ENCODE data around the gene TPP2.

Gene TPP2

GRCh38 chr13:102690883-102691282 is 94.1 kb downstream of the TPP2 start:
- no peak for DNase-seq (ENCODE audit: low read depth in 1 of 2, low spot score in 1 of 2)

- DNase-seq (ENCODE audit: low read depth in 1 of 2, low spot score in 1 of 2) = no peak
These were observed 95.7 kb downstream of the TPP2 start for GRCh38 chr13:102692491-102692826.

DNA sequence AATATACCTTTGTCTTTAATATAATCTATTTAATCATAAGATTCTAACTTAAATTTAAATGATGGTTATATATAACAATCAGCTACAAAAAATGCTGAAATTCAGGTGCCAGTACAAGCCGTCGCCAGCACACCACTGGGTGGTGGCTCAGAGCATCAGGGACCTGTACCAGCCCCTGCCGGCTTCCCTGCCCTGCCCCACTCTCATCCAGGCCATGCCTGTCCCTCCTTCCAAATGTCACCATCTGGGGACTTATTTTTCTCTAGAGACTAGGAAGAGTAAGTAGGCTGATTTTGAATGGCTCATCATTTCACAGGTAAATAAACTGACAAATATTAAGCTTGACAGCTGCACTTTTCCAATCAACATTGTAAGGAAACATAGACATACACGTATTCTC is 96.5 kb downstream of the TPP2 start:
- no peak for DNase-seq (ENCODE audit: low read depth in 1 of 2, low spot score in 1 of 2)

DNA sequence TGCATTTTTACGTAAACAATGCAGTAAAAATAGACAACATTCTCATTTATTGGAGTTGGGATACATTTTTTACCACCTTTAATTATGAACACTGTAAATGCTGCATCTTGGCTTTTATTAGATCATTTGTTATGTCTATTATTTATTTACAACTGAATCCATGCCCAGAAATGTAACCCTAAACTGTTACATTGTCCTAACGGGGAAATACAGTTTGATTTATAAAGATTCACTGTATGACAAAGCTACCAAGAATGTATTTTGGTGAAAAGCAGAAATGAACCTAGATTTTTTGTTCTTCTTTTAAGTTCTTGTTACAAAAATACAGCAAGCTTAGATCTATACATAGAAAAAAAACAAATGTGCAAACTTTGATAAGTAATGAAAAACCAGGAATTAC is 97.0 kb downstream of the TPP2 start:
- DNase-seq (ENCODE audit: low read depth in 1 of 2, low spot score in 1 of 2) = no peak

GRCh38 chr13:102694937-102695336 is 98.2 kb downstream of the TPP2 start, which contains the start of gene METTL21C:
Gene METTL21C, minus strand, starts transcription at chr13:102695044. Its CDS starts 546 bp downstream, at chr13:102694498.
- no peak for DNase-seq (ENCODE audit: low read depth in 1 of 2, low spot score in 1 of 2)

DNA sequence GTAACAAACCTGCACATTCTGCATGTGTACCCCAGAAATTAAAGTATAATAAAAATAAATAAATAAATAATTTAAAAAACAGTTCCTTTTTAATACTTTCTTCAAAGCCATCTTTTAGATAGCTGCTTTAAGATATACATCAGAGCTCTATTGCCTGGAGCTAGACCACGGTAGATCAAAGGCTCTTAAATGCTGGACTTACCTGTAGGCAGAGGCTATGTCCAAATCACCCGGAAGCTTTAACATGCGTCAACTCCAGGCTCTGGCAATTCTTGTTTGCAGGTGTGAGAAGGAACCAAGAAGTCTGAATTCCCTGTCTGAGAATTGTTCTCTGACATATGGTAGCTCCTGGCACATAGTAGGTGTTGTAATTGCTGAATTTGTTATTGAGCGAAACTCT is 99.7 kb downstream of the TPP2 start:
- DNase-seq (ENCODE audit: low read depth in 1 of 2, low spot score in 1 of 2) = no peak

- no peak for DNase-seq (ENCODE audit: low read depth in 1 of 2, low spot score in 1 of 2)
These were observed 100.5 kb downstream of the TPP2 start for GRCh38 chr13:102697264-102697663.

GRCh38 chr13:102697929-102698648 is 101.3 kb downstream of the TPP2 start:
- DNase-seq (ENCODE audit: low read depth in 1 of 2, low spot score in 1 of 2) = no peak

DNA sequence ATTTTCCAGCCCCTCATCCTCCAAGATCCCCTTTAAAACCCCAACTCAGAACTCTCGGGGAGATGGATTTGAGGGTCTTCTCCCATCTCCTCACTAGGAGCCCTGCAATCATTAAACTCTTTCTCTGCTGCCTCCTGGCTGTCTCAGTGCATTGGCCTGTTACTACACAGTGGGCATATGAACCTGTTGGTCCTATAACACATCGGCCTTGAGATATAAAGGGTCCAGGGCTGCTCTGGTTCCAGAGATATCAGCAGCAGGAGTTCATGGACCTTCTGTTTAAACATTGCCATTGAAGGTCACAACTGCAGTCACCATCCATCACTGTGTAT is 101.8 kb downstream of the TPP2 start:
- DNase-seq (ENCODE audit: low read depth in 1 of 2, low spot score in 1 of 2) = no peak

GRCh38 chr13:102699504-102699903 is 102.7 kb downstream of the TPP2 start:
- DNase-seq (ENCODE audit: low read depth in 1 of 2, low spot score in 1 of 2) = no peak

DNA sequence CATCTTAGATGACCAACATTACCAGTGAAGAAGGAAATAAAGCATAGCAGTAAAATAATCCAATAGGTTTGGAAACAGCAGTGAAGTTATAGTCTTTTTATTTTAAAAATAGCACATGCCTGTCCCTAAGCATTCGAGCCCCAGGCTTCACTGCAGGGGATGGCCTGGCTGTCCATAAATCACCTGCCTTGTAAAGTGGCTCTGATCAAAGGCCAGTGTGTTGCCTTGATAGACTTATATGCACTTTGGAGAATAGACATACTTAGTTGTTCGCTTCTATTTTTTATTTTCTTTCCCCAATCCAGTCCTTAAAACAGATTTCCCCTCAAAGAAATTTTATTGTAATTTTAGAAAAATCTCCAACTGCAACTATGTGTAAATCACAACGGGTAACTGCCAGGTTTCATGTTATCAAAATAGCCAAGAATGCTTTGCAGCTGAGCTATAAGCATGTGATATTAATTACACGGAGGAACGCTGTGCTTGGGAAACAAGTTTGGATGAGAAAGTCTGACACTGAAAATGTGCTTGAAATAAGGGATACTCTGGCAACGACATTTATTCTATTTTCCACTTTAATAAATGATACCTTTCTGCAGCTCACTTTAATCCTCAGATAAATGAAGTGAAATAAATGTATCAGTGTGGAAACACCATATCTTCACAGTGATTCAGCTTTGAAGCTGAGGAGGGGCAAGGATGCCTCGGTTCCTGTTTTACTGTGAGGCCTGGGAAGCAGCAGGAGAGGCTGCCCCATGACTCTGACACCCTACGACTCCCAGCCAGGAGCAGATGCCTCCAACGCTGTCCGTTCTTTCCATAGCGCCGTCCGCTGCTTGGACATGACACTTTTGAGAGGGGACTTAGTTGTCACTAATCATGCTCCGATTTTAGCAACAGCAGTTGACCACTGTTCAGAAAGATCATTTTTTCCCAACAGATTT is 103.6 kb downstream of the TPP2 start:
- DNase-seq (ENCODE audit: low read depth in 1 of 2, low spot score in 1 of 2) = no peak

GRCh38 chr13:102701331-102701730 is 104.5 kb downstream of the TPP2 start:
- no peak for DNase-seq (ENCODE audit: low read depth in 1 of 2, low spot score in 1 of 2)

DNA sequence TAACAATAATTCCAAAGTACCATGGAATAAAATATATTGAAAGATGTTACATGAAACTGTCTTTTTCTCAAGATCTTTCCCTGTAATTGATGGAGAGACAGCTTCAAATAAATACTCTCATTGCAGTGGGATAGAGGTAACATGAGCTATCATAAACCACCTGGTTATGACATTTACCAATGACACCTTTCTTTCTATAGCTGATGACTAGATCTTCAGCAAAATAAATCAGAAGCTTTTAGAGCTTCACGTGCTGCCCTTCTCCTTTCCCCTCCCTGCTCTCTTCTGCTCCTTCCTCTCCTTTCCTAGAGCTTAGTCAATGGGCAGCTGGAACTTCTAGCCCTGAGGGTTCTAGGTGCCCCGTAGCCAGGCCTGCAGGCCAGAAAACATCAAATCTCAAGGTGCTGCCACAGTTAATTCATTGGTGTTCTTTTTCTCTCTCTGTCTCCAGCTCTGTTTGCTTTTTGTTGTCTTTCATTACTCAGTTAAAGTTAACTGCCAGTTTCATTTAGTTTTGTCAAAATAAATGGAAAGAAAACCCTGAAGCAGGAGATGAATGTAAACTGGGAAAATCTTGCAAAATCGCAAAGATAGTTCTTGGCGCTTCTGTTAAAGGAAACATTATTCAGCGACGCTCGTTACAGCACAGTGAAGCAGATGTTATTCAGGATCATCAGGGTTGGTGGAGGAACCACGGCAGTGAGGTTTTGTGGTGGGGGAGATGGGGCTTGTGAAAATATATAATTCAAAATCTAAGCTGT is 106.4 kb downstream of the TPP2 start:
- DNase-seq (ENCODE audit: low read depth in 1 of 2, low spot score in 1 of 2) = no peak

DNA sequence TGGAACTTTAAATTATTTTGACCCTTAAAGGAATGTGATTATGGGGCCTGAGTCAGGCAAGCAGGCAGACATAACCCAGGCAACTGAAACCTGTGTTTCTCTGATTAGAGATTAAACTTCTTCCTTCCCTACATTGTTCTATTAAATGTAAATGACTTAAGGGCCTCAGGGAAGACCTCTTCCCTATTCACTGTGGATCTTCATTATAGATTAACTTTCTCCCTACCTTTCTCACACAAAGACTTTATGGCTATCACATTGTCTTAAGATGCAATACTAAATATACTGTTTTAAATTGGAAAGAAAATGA is 106.9 kb downstream of the TPP2 start:
- DNase-seq (ENCODE audit: low read depth in 1 of 2, low spot score in 1 of 2) = no peak

- DNase-seq (ENCODE audit: low read depth in 1 of 2, low spot score in 1 of 2) = no peak
These were observed 107.7 kb downstream of the TPP2 start for GRCh38 chr13:102704238-102705058.

GRCh38 chr13:102707467-102707866 is 110.7 kb downstream of the TPP2 start:
- no peak for DNase-seq (ENCODE audit: low read depth in 1 of 2, low spot score in 1 of 2)

DNA sequence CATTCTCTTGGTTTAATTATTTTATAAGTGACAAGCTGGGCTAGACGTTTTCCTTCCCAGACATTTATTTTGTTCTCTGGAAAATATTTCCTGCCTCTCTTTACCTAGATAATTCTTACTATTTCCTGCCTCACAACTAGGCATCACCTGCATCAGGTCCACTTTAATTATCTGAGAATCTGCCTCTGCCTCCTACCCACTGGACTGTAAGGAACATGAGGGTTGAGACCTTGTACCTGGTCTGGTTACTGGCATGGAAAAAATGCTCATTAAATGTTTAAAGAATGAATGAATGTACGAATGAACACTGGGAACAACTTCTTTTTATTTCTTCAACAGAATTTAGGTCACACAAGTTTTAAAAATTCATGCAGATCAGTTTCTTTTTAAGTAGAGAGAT is 111.4 kb downstream of the TPP2 start:
- no peak for DNase-seq (ENCODE audit: low read depth in 1 of 2, low spot score in 1 of 2)

DNA sequence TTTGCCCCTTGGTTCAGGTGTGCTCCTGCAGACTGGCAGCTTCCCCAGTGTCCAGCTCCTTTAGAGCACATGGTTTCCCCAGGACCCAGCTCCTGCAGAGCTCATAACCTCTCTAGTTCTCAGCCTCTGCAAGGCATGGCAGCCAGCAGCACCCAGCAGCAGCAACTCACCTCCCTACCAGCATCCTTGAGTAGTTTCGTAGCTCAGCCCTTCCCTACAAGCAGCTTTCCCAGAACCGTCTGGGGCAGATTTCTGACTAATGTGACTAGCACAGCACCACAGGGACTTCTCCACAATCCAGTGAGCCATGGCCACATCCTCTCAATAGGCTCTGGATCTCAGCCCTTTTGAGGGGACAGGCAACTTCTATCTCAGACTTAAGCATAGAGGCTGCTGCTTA is 112.2 kb downstream of the TPP2 start:
- DNase-seq (ENCODE audit: low read depth in 1 of 2, low spot score in 1 of 2) = no peak

- no peak for DNase-seq (ENCODE audit: low read depth in 1 of 2, low spot score in 1 of 2)
These were observed 112.8 kb downstream of the TPP2 start for GRCh38 chr13:102709536-102709935.

DNA sequence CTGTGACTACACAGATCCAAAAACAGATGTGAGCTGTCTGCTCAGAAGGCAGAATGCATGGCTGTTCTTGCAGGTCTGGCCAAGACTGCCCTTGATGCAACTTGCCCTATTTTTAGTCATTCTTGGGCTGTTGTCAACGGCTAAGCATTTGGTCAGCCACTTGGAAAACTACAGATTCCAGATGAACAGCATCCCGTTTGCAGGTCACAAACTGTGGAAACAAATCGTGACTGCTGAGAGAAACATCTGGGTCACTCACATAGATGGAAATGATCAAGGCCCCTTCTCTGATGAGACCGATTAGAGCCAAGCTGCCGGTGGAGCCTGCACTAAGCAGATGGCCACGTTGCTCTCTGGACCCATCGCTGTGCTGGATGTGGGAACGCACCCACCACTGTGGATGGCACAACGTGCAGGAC is 113.5 kb downstream of the TPP2 start:
- no peak for DNase-seq (ENCODE audit: low read depth in 1 of 2, low spot score in 1 of 2)

DNA sequence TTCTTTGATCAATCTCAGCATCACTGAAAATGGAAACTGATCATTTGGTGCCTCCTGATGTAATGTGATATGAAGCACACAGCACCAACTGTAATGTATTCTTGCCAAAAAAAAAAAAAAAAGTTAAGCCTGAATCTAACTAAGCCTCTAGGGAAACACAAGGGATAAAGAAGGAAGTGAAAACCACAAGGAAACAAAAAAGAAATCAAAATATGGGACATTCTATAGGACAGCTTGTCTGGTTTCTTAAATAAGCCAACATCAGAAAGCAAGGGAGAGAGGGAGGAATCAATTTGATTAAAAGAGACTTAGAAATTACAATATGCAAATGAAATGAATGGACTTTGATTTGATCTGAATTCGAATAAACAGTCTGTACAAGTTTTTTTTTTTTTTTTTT is 118.7 kb downstream of the TPP2 start:
- no peak for DNase-seq (ENCODE audit: low read depth in 1 of 2, low spot score in 1 of 2)
